ENCODE measurements around the gene CEMIP. TPM values are rescaled to one million over a fixed set of nuclear protein-coding genes. Genes with fewer than 3 reads are reported as not detected.

The CEMIP gene
- polyA plus RNA-seq, 1 experiment = 221 TPM

GRCh38 chr15:80764535-80764934, 14.6 kb upstream of the CEMIP start:
- Histone ChIP-seq H3K4me3 (ENCODE audit: low read depth, low read length) (no peak overlapping the region), H3K27ac (ENCODE audit: low read depth, low read length) (no peak overlapping the region), H3K27me3 (ENCODE audit: control insufficient read depth, insufficient read depth, low read length) (no peaks in the 10 kb centered on the region), H3K9me3 (ENCODE audit: control insufficient read depth, insufficient read depth, low read length) (no peaks in the 10 kb centered on the region)
- no peak for DNase-seq (ENCODE audit: low read depth, low spot score)
- ChIA-PET POLR2A (no interaction called here), CTCF (interaction anchor here (1.6 kb wide), 1 partner anchor 15 kb away, joined by 5 read pairs; the partner anchor contains the start of gene CEMIP)
- no peak for TF ChIP-seq CTCF (IDR thresholded peaks at IDR 0.05; ENCODE audit: low read depth, low read length)

- no peaks in the 10 kb centered on the region for H3K27me3 ChIP-seq (ENCODE audit: control insufficient read depth, insufficient read depth, low read length)
- TF ChIP-seq CTCF (IDR thresholded peaks at IDR 0.05; ENCODE audit: low read depth, low read length) = no peak
- H3K9me3 ChIP-seq (ENCODE audit: control insufficient read depth, insufficient read depth, low read length) = no peaks in the 10 kb centered on the region
- no peak overlapping the region for H3K4me3 ChIP-seq (ENCODE audit: low read depth, low read length)
- CTCF ChIA-PET = interaction anchor here (1.0 to 2.5 kb wide), 2 partner anchors 10 to 199 kb away, joined by 5 to 11 read pairs; no protein-coding TSS in a partner anchor
- DNase-seq (ENCODE audit: low read depth, low spot score) = no peak
- POLR2A ChIA-PET = no interaction called here
- H3K27ac ChIP-seq (ENCODE audit: low read depth, low read length) = no peak overlapping the region
Measured at GRCh38 chr15:80766275-80766674, 12.9 kb upstream of the CEMIP start.

- H3K9me3 ChIP-seq (ENCODE audit: control insufficient read depth, insufficient read depth, low read length) = no peaks in the 10 kb centered on the region
- no peak overlapping the region for H3K27ac ChIP-seq (ENCODE audit: low read depth, low read length)
- no peak for TF ChIP-seq CTCF (IDR thresholded peaks at IDR 0.05; ENCODE audit: low read depth, low read length)
- ChIA-PET POLR2A (interaction anchor here (1.0 kb wide), 1 partner anchor 8 kb away, joined by 3 read pairs; no protein-coding TSS in a partner anchor), CTCF (interaction anchor here (1.0 to 2.5 kb wide), 4 partner anchors 8 to 201 kb away, joined by 3 to 11 read pairs (median 8); partner anchors contain the start of gene CEMIP)
- H3K4me3 ChIP-seq (ENCODE audit: low read depth, low read length) = no peak overlapping the region
- no peaks in the 10 kb centered on the region for H3K27me3 ChIP-seq (ENCODE audit: control insufficient read depth, insufficient read depth, low read length)
- DNase-seq (ENCODE audit: low read depth, low spot score) = no peak
Measured at GRCh38 chr15:80768158-80768557, 11.0 kb upstream of the CEMIP start.

GRCh38 chr15:80769153-80769828, 9.9 kb upstream of the CEMIP start:
- Histone ChIP-seq H3K27me3 (ENCODE audit: control insufficient read depth, insufficient read depth, low read length) (no peaks in the 10 kb centered on the region), H3K27ac (ENCODE audit: low read depth, low read length) (no peak overlapping the region), H3K9me3 (ENCODE audit: control insufficient read depth, insufficient read depth, low read length) (no peaks in the 10 kb centered on the region), H3K4me3 (ENCODE audit: low read depth, low read length) (no peak overlapping the region)
- DNase-seq (ENCODE audit: low read depth, low spot score) = no peak
- ChIA-PET POLR2A (no interaction called here), CTCF (interaction anchor here (2.2 kb wide), 1 partner anchor 202 kb away, joined by 7 read pairs; no protein-coding TSS in a partner anchor)
- no peak for TF ChIP-seq CTCF (IDR thresholded peaks at IDR 0.05; ENCODE audit: low read depth, low read length)
